OCI-LY1 (cell line): ENCODE data around the gene LPIN1.

Experiments
- EZH2 ChIP-seq: fragments of 200-600 bp; sonication (generic), shearing (Covaris generic); IDR thresholded peaks from 2 replicates; pipeline ENCODE4 v1.8.0; 2017; ENCODE audit warnings: borderline replicate concordance, mixed run types, mild to moderate bottlenecking, antibody characterized with exemption, low read length, moderate library complexity, mixed read lengths
- TF ChIP-seq, protein P1 (sequence below): fragments of 200-600 bp; sonication (generic), shearing (Covaris generic); IDR thresholded peaks from 2 replicates; pipeline ENCODE4 v1.5.1; 2017; ENCODE audit warnings: mild to moderate bottlenecking, antibody characterized with exemption, low read length, moderate library complexity, mixed read lengths

DNA sequence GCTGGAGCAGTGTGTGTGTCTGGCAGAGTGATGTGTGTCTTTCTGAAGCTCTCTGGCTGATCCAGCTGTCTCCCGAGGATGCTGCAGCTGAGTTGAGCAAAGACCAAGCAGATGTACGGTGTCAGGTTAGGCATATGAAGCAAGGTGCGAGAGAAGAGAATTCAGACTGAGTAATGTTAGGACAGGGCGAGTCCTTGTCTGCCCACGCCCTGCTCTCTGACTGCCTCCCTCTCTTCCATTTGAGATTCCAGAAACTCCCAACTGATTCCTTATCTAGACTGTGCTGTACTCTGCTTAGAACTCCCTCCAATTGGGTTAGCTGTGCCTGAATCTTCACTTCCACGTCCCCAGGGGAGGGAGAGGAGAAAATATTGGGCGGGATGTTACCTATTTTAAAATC lies 25.7 kb upstream of the LPIN1 start:
- no peak for TF ChIP-seq EZH2
- TF ChIP-seq, protein P1, sequence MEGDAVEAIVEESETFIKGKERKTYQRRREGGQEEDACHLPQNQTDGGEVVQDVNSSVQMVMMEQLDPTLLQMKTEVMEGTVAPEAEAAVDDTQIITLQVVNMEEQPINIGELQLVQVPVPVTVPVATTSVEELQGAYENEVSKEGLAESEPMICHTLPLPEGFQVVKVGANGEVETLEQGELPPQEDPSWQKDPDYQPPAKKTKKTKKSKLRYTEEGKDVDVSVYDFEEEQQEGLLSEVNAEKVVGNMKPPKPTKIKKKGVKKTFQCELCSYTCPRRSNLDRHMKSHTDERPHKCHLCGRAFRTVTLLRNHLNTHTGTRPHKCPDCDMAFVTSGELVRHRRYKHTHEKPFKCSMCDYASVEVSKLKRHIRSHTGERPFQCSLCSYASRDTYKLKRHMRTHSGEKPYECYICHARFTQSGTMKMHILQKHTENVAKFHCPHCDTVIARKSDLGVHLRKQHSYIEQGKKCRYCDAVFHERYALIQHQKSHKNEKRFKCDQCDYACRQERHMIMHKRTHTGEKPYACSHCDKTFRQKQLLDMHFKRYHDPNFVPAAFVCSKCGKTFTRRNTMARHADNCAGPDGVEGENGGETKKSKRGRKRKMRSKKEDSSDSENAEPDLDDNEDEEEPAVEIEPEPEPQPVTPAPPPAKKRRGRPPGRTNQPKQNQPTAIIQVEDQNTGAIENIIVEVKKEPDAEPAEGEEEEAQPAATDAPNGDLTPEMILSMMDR, result no peak
